HepG2 (cell line): Measurements from ENCODE around the gene PAXX. TPM values are rescaled to one million over a fixed set of nuclear protein-coding genes. Genes with fewer than 3 reads are reported as not detected.
A peak's percentile ranks its signal among the peaks of the same experiment; 100 is the strongest.

ENCODE experiments used
- ATAC-seq: fragments of 200-7000 bp; cut with Tn5 transposase; 3 replicates; pipeline ENCODE4 v1.9.1; 2020; ENCODE audit warnings: mild to moderate bottlenecking, moderate library complexity
- BruUV-seq: library from RNA; stranded (reverse); fragments of 400-500 nt; replicated peaks from 2 replicates; lab custom pipeline; 2021; lab: Mats Ljungman, UMichigan
- CTCF ChIA-PET: fragments of 300-600 bp; formaldehyde crosslinking; extraction: SDS; loops from one replicate; lab custom pipeline; 2021; ENCODE audit warnings: low total read pairs, inconsistent platforms, low intra/inter-chr PET ratio; lab: Yijun Ruan, JAX
- POLR2A ChIA-PET: fragments of 350-600 bp; sonication (Branson Sonifier 250); formaldehyde crosslinking; loops from one replicate; lab custom pipeline; 2020; ENCODE audit warnings: antibody characterized with exemption, inconsistent platforms; lab: Yijun Ruan, JAX
- DNase-seq: peaks from one replicate; pipeline ENCODE4 v3.0.0-alpha.2; 2015; ENCODE audit warnings: low spot score
- FAIRE-seq: peaks from 3 replicates; lab custom pipeline; 2011; peaks lifted over from hg19 to GRCh38; lab: Jason Lieb, UNC
- H2AFZ ChIP-seq: one replicate; pipeline ENCODE4 v1.6.1; 2011; ENCODE audit warnings: low read length, inconsistent platforms
- H3K27ac ChIP-seq: fragments of 300-600 bp; 3 replicates; pipeline ENCODE4 v1.8.0; 2011; ENCODE audit warnings: mixed run types, mild to moderate bottlenecking, mixed read lengths, low read length, inconsistent platforms; ENCODE audit not compliant: insufficient read depth; ENCODE audit errors: extremely low read length
- H3K27me3 ChIP-seq, 2 experiments: fragments of 200-600 bp in 1 of 2; 2 replicates in 1 of 2; 3 replicates in 1 of 2; pipeline versions ENCODE4 v1.6.0 to v1.8.0; 2011; ENCODE audit warnings: low read length in 2 of 2, mild to moderate bottlenecking in 2 of 2, moderate library complexity in 2 of 2, inconsistent platforms in 1 of 2; ENCODE audit not compliant: insufficient read depth in 2 of 2, control insufficient read depth in 1 of 2
- H3K36me3 ChIP-seq, 2 experiments: fragments of 200-600 bp in 1 of 2; replicated peaks in 1 of 2; 2 replicates in 1 of 2; 3 replicates in 1 of 2; pipeline versions ENCODE4 v1.5.1 to v1.8.0; 2011; ENCODE audit warnings: low read length in 2 of 2, inconsistent platforms in 1 of 2; ENCODE audit not compliant: insufficient read depth in 2 of 2, control insufficient read depth in 1 of 2
- H3K4me1 ChIP-seq: 2 replicates; pipeline ENCODE4 v1.5.1; 2012; ENCODE audit warnings: low read length, inconsistent platforms; ENCODE audit not compliant: insufficient read depth
- H3K4me2 ChIP-seq: 2 replicates; pipeline ENCODE4 v1.6.0; 2011; ENCODE audit warnings: low read depth, low read length, inconsistent platforms
- H3K4me3 ChIP-seq, 3 experiments: fragments of 200-600 bp in 1 of 3; sonication (generic), shearing (Covaris generic) in 1 of 3; replicated peaks in 1 of 3; 2 replicates each; pipeline ENCODE4 v1.5.1; 2011 to 2016; ENCODE audit warnings: low read length in 3 of 3, inconsistent platforms in 2 of 3, low read depth in 2 of 3, mild to moderate bottlenecking in 2 of 3, control low read depth in 1 of 3, mixed read lengths in 1 of 3; ENCODE audit not compliant: insufficient read depth in 1 of 3
- H3K79me2 ChIP-seq: one replicate; pipeline ENCODE4 v1.6.1; 2011; ENCODE audit warnings: low read length, inconsistent platforms; ENCODE audit not compliant: insufficient read depth
- H3K9ac ChIP-seq: 2 replicates; pipeline ENCODE4 v1.6.0; 2011; ENCODE audit warnings: mild to moderate bottlenecking, low read depth, low read length, inconsistent platforms; ENCODE audit not compliant: insufficient read depth
- H3K9me3 ChIP-seq: 2 replicates; pipeline ENCODE4 v1.5.1; 2012; ENCODE audit warnings: mild to moderate bottlenecking, low read length
- H4K20me1 ChIP-seq: 2 replicates; pipeline ENCODE4 v1.6.0; 2011; ENCODE audit warnings: inconsistent platforms, mild to moderate bottlenecking, low read length, moderate library complexity; ENCODE audit not compliant: insufficient read depth
- CC2D1A ChIP-seq: sonication (generic); formaldehyde crosslinking; IDR thresholded peaks from 2 replicates; pipeline ENCODE4 v1.8.1; 2023; ENCODE audit warnings: mild to moderate bottlenecking, missing genetic modification reagents
- ETS1 ChIP-seq: sonication (generic); formaldehyde crosslinking; IDR thresholded peaks from 2 replicates; pipeline ENCODE4 v1.4.0; 2020; ENCODE audit warnings: missing genetic modification reagents
- HOXA3 ChIP-seq: sonication (generic); formaldehyde crosslinking; IDR thresholded peaks from 2 replicates; pipeline ENCODE4 v1.5.0; 2020; ENCODE audit warnings: missing genetic modification reagents
- HOXA5 ChIP-seq: sonication (generic); formaldehyde crosslinking; IDR thresholded peaks from 2 replicates; pipeline ENCODE4 v1.4.0; 2020; ENCODE audit warnings: missing genetic modification reagents
- RXRA ChIP-seq: sonication (generic); formaldehyde crosslinking; IDR thresholded peaks from 2 replicates; pipeline ENCODE4 v1.5.1; 2020; ENCODE audit warnings: missing genetic modification reagents
- SMAD3 ChIP-seq: sonication (generic); formaldehyde crosslinking; IDR thresholded peaks from 2 replicates; pipeline ENCODE4 v1.4.0; 2020; ENCODE audit warnings: missing genetic modification reagents
- SPEN ChIP-seq: sonication (generic); formaldehyde crosslinking; IDR thresholded peaks from 2 replicates; pipeline ENCODE4 v1.5.1; 2020; ENCODE audit warnings: low read depth, mild to moderate bottlenecking, missing genetic modification reagents
- ZNF33A ChIP-seq: sonication (generic); formaldehyde crosslinking; IDR thresholded peaks from 2 replicates; pipeline ENCODE4 v1.5.1; 2020; ENCODE audit warnings: missing genetic modification reagents, mild to moderate bottlenecking, moderate library complexity, borderline replicate concordance
- ZNF362 ChIP-seq: sonication (generic); formaldehyde crosslinking; IDR thresholded peaks from 2 replicates; pipeline ENCODE4 v1.4.0; 2020; ENCODE audit warnings: missing genetic modification reagents, mild to moderate bottlenecking, borderline replicate concordance
- ZNF577 ChIP-seq: sonication (generic); formaldehyde crosslinking; IDR thresholded peaks from 2 replicates; pipeline ENCODE4 v1.4.0; 2020; ENCODE audit warnings: mild to moderate bottlenecking, low read depth, missing genetic modification reagents, borderline replicate concordance
- ZNF616 ChIP-seq: sonication (generic); formaldehyde crosslinking; IDR thresholded peaks from 2 replicates; pipeline ENCODE4 v1.5.0; 2020; ENCODE audit warnings: low read depth, mild to moderate bottlenecking, missing genetic modification reagents
- WGBS: methylation state at CpG from one replicate; pipeline ENCODE4 v1.1.6; 2017; ENCODE audit warnings: low lambda C conversion rate; 5-methylcytosine and 5-hydroxymethylcytosine counted together
- in situ Hi-C: cut with HindIII; loops from 2 replicates; pipeline ENCODE4 v1.10.0; 2017; ENCODE audit warnings: low pct_unique_long_range_greater_than_20kb; ENCODE audit not compliant: extremely low pct_ligation_motif_present
- intact Hi-C: fragments of 100-400 bp; cut with micrococcal nuclease; formaldehyde crosslinking; loops from one replicate; pipeline ENCODE4 v1.10.0; 2022; ENCODE audit not compliant: unreplicated experiment
- polyA plus RNA-seq, 8 experiments: library from polyadenylated mRNA; depleted of rRNA in 3 of 8; stranded (reverse) in 7 of 8; unstranded in 1 of 8; fragments of >200 nt; fragmentation: Illumina TruSeq in 4 of 8; extraction: Trizol in 4 of 8; gene quantifications; 2 replicates each; pipeline versions ENCODE4 v1.2.1 to v1.2.3, GENCODE V29; 2011 to 2016; ENCODE audit warnings: low read depth in 4 of 8, missing spikeins in 1 of 8, mixed read lengths in 1 of 8; ENCODE audit not compliant: insufficient read depth in 1 of 8
- total RNA-seq, 5 experiments: library from RNA; depleted of rRNA; stranded (reverse); fragments of >200 nt; fragmentation: Illumina TruSeq; extraction: Trizol; gene quantifications; 2 replicates each; pipeline ENCODE4 v1.2.3, GENCODE V29; 2016; ENCODE audit warnings: low read depth in 1 of 5
- TF ChIP-seq, protein P1 (sequence below): sonication (generic); formaldehyde crosslinking; IDR thresholded peaks from 2 replicates; pipeline ENCODE4 v1.4.0; 2020; ENCODE audit warnings: missing genetic modification reagents
- TF ChIP-seq, protein P2 (sequence below): sonication (generic); formaldehyde crosslinking; IDR thresholded peaks from 2 replicates; pipeline ENCODE4 v1.8.0; 2023; ENCODE audit warnings: mild to moderate bottlenecking, missing genetic modification reagents
- TF ChIP-seq, protein P3 (sequence below): sonication (generic); formaldehyde crosslinking; IDR thresholded peaks from 2 replicates; pipeline ENCODE4 v1.5.1; 2020; ENCODE audit warnings: missing genetic modification reagents, mild to moderate bottlenecking, borderline replicate concordance

The PAXX gene
- total and polyA plus RNA-seq, 2 of the 13 experiments (the other 11 are each of a cell fraction or from before 2014, with no cell fraction given) = 14.0 to 31.9 TPM

- no TSS peak for BruUV-seq
- intact Hi-C loops = loop anchor here (2.0 kb wide), 3 partner anchors 21 to 87 kb away; partner anchors contain the start of gene PAXX
- H3K27ac ChIP-seq = peak overlapping the region; percentile 95
- H3K27me3 ChIP-seq = no peaks in the 10 kb centered on the region
- H2AFZ ChIP-seq = no peak overlapping the region
- no peaks in the 10 kb centered on the region for H3K36me3 ChIP-seq
- ATAC-seq = peak; percentile 11
- H3K4me1 ChIP-seq = peaks cover 59% of the 10 kb centered on the region
- peak; percentile 64 for DNase-seq
- H3K9ac ChIP-seq = peak overlapping the region; percentile 17
- peak overlapping the region; percentile 62 for H3K4me2 ChIP-seq
- peaks cover 15% of the 10 kb centered on the region for H3K79me2 ChIP-seq
- H3K4me3 ChIP-seq = peak overlapping the region in 2 of 3 experiments; percentile 26 to 45; a peak in 4 of 6 replicates
- in situ Hi-C loops = loop anchor here (5.0 kb wide), 1 partner anchor 84 kb away; the partner anchor contains the start of gene FUT7
- 9% methylated on average over 12 of the region's 15 CpGs for WGBS
- H3K9me3 ChIP-seq = no peaks in the 10 kb centered on the region
- ChIA-PET POLR2A (interaction anchor here (0.6 to 2.5 kb wide), 17 partner anchors 9 to 148 kb away, joined by 3 to 11 read pairs (median 5); partner anchors contain the start of genes AJM1, CLIC3 and TRAF2), CTCF (interaction anchor here (1.1 to 1.7 kb wide), 2 partner anchors 81 to 87 kb away, joined by 3 to 15 read pairs; no protein-coding TSS in a partner anchor)
- peak; percentile 68 for FAIRE-seq
- H4K20me1 ChIP-seq = no peaks in the 10 kb centered on the region
- TF ChIP-seq HOXA5 (CRISPR knock-in tag) = peak; percentile 70; the same call in 1 of the 2 replicates
- peak; percentile 38; the same call in 1 of the 2 replicates for TF ChIP-seq SPEN (CRISPR knock-in tag)
- TF ChIP-seq ZNF616 (CRISPR knock-in tag) = no peak
- peak; percentile 56 for TF ChIP-seq HOXA3 (CRISPR knock-in tag)
- TF ChIP-seq, protein P1, sequence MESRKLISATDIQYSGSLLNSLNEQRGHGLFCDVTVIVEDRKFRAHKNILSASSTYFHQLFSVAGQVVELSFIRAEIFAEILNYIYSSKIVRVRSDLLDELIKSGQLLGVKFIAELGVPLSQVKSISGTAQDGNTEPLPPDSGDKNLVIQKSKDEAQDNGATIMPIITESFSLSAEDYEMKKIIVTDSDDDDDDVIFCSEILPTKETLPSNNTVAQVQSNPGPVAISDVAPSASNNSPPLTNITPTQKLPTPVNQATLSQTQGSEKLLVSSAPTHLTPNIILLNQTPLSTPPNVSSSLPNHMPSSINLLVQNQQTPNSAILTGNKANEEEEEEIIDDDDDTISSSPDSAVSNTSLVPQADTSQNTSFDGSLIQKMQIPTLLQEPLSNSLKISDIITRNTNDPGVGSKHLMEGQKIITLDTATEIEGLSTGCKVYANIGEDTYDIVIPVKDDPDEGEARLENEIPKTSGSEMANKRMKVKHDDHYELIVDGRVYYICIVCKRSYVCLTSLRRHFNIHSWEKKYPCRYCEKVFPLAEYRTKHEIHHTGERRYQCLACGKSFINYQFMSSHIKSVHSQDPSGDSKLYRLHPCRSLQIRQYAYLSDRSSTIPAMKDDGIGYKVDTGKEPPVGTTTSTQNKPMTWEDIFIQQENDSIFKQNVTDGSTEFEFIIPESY (CRISPR knock-in tag) = no peak
- TF ChIP-seq, protein P2, sequence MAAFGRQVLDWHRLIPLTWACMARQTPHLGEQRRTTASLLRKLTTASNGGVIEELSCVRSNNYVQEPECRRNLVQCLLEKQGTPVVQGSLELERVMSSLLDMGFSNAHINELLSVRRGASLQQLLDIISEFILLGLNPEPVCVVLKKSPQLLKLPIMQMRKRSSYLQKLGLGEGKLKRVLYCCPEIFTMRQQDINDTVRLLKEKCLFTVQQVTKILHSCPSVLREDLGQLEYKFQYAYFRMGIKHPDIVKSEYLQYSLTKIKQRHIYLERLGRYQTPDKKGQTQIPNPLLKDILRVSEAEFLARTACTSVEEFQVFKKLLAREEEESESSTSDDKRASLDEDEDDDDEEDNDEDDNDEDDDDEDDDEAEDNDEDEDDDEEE (CRISPR knock-in tag) = no peak
- TF ChIP-seq ETS1 (CRISPR knock-in tag) = no peak
- TF ChIP-seq RXRA = peak; percentile 73; the same call in 1 of the 2 replicates
- no peak for TF ChIP-seq ZNF362
- TF ChIP-seq, protein P3, sequence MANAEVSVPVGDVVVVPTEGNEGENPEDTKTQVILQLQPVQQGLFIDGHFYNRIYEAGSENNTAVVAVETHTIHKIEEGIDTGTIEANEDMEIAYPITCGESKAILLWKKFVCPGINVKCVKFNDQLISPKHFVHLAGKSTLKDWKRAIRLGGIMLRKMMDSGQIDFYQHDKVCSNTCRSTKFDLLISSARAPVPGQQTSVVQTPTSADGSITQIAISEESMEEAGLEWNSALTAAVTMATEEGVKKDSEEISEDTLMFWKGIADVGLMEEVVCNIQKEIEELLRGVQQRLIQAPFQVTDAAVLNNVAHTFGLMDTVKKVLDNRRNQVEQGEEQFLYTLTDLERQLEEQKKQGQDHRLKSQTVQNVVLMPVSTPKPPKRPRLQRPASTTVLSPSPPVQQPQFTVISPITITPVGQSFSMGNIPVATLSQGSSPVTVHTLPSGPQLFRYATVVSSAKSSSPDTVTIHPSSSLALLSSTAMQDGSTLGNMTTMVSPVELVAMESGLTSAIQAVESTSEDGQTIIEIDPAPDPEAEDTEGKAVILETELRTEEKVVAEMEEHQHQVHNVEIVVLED = no peak; the same call in 1 of the 2 replicates
- TF ChIP-seq ZNF33A = no peak
- no peak for TF ChIP-seq SMAD3 (CRISPR knock-in tag)
- TF ChIP-seq CC2D1A (CRISPR knock-in tag) = no peak
- no peak for TF ChIP-seq ZNF577 (CRISPR knock-in tag)
These were observed 44.2 kb upstream of the PAXX start for GRCh38 chr9:136947955-136948510.
